K562 (cell line): ENCODE measurements around the gene CRY2. TPM values are rescaled to one million over a fixed set of nuclear protein-coding genes. Genes with fewer than 3 reads are reported as not detected.

Source experiments
- ATAC-seq: fragments of 200-7000 bp; cut with Tn5 transposase; 3 replicates; pipeline ENCODE4 v1.9.1; 2020; ENCODE audit warnings: moderate library complexity
- BruUV-seq: library from RNA; stranded (reverse); fragments of 400-500 nt; replicated peaks from 2 replicates; lab custom pipeline; 2021; lab: Mats Ljungman, UMichigan
- CTCF ChIA-PET: fragments of 300-600 bp; formaldehyde crosslinking; extraction: SDS; loops from one replicate; lab custom pipeline; 2021; ENCODE audit warnings: low intra/inter-chr PET ratio; lab: Yijun Ruan, JAX
- POLR2A ChIA-PET: fragments of 300-600, 350-650 bp; sonication (Branson Sonifier 250); formaldehyde crosslinking; extraction: SDS; loops from one replicate; lab custom pipeline; 2021; ENCODE audit warnings: antibody characterized with exemption, inconsistent platforms; lab: Yijun Ruan, JAX
- DNase-seq, 4 experiments: peaks; one replicate each; pipeline versions ENCODE4 v3.0.0 to v3.0.0-alpha.2; 2011 to 2018; ENCODE audit warnings: low spot score in 3 of 4, mixed read lengths in 3 of 4; ENCODE audit errors: extremely low read depth in 1 of 4
- FAIRE-seq: peaks from 2 replicates; lab custom pipeline; 2011; peaks lifted over from hg19 to GRCh38; lab: Jason Lieb, UNC
- H2AFZ ChIP-seq: 2 replicates; pipeline ENCODE4 v1.6.0; 2011; ENCODE audit warnings: low read depth, low read length, control low read depth, inconsistent platforms
- H3K27ac ChIP-seq: fragments of 200-600 bp; 3 replicates; pipeline ENCODE4 v1.8.0; 2011; ENCODE audit warnings: low read depth, mild to moderate bottlenecking, control low read depth, inconsistent platforms, low read length, moderate library complexity, mixed read lengths; ENCODE audit errors: extremely low read depth
- H3K27me3 ChIP-seq, 2 experiments: fragments of 300-600 bp in 1 of 2; 2 replicates in 1 of 2; 3 replicates in 1 of 2; pipeline versions ENCODE4 v1.6.0 to v1.8.0; 2011; ENCODE audit warnings: inconsistent platforms in 2 of 2, low read length in 2 of 2, mild to moderate bottlenecking in 1 of 2, mixed read lengths in 1 of 2, moderate library complexity in 1 of 2; ENCODE audit not compliant: control insufficient read depth in 2 of 2, insufficient read depth in 2 of 2
- H3K36me3 ChIP-seq: fragments of 300-600 bp; 3 replicates; pipeline ENCODE4 v1.8.0; 2011; ENCODE audit warnings: mild to moderate bottlenecking, low read length, inconsistent platforms; ENCODE audit not compliant: control insufficient read depth, insufficient read depth
- H3K4me1 ChIP-seq, 2 experiments: fragments of 200-600 bp in 1 of 2; replicated peaks in 1 of 2; 2 replicates in 1 of 2; 3 replicates in 1 of 2; pipeline versions ENCODE4 v1.5.1 to v1.8.0; 2011; ENCODE audit warnings: inconsistent platforms in 2 of 2, low read length in 2 of 2, mild to moderate bottlenecking in 1 of 2, mixed read lengths in 1 of 2, moderate library complexity in 1 of 2; ENCODE audit not compliant: control insufficient read depth in 2 of 2, insufficient read depth in 2 of 2
- H3K4me2 ChIP-seq: 2 replicates; pipeline ENCODE4 v1.6.1; 2011; ENCODE audit warnings: low read length, control low read depth, inconsistent platforms, mixed read lengths; ENCODE audit not compliant: insufficient read depth
- H3K4me3 ChIP-seq: fragments of 200-600 bp; sonication (generic), shearing (Covaris generic); 2 replicates; pipeline ENCODE4 v1.5.1; 2016; ENCODE audit warnings: control low read depth, inconsistent platforms
- H3K79me2 ChIP-seq: fragments of 200-600 bp; 3 replicates; pipeline ENCODE4 v1.8.0; 2011; ENCODE audit warnings: low read length, inconsistent platforms; ENCODE audit not compliant: control insufficient read depth, insufficient read depth
- H3K9ac ChIP-seq, 2 experiments: 2 replicates each; pipeline versions ENCODE4 v1.6.0 to v1.6.1; 2011; ENCODE audit warnings: low read depth in 2 of 2, low read length in 2 of 2, control low read depth in 1 of 2, inconsistent platforms in 1 of 2, mild to moderate bottlenecking in 1 of 2, mixed read lengths in 1 of 2; ENCODE audit not compliant: insufficient read depth in 1 of 2
- H3K9me1 ChIP-seq: one replicate; pipeline ENCODE4 v1.6.0; 2011; ENCODE audit warnings: inconsistent platforms, mild to moderate bottlenecking, low read length, moderate library complexity; ENCODE audit not compliant: control insufficient read depth, insufficient read depth
- H3K9me3 ChIP-seq: replicated peaks from 2 replicates; pipeline ENCODE4 v1.5.1; 2011; ENCODE audit warnings: low read depth, low read length, inconsistent platforms; ENCODE audit not compliant: control insufficient read depth, insufficient read depth
- H4K20me1 ChIP-seq: replicated peaks from 2 replicates; pipeline ENCODE4 v1.6.1; 2011; ENCODE audit warnings: low read length, inconsistent platforms, mixed read lengths; ENCODE audit not compliant: control insufficient read depth, insufficient read depth
- BRD4 ChIP-seq: fragments of 200-600 bp; sonication (generic); IDR thresholded peaks from 2 replicates; pipeline ENCODE4 v1.6.1; 2017; ENCODE audit warnings: inconsistent platforms
- CBX1 ChIP-seq: sonication (generic); IDR thresholded peaks from 2 replicates; pipeline ENCODE4 v1.6.1; 2016; ENCODE audit warnings: antibody characterized with exemption, low read depth, mild to moderate bottlenecking
- CBX2 ChIP-seq: fragments of 200-600 bp; sonication (generic); IDR thresholded peaks from one replicate; pipeline ENCODE4 v1.6.1; 2012; ENCODE audit warnings: mild to moderate bottlenecking, low read length, inconsistent platforms; ENCODE audit not compliant: insufficient read depth, poor library complexity, severe bottlenecking
- CHCHD3 ChIP-seq: fragments of 250-450 bp; sonication (Bioruptor Pico); IDR thresholded peaks from 2 replicates; pipeline ENCODE4 v2.1.2; 2022; ENCODE audit warnings: mild to moderate bottlenecking
- ESRRB ChIP-seq: fragments of 250-450 bp; sonication (Bioruptor Pico); IDR thresholded peaks from 2 replicates; pipeline ENCODE4 v1.5.0; 2020; ENCODE audit warnings: mild to moderate bottlenecking, moderate library complexity, borderline replicate concordance
- HCFC1 ChIP-seq: IDR thresholded peaks from 2 replicates; pipeline ENCODE4 v1.6.1; 2012; ENCODE audit warnings: low read depth, low read length, improper control_type of control experiment
- HDAC2 ChIP-seq: fragments of 450-650 bp; IDR thresholded peaks from 2 replicates; pipeline ENCODE4 v1.6.1; 2016; ENCODE audit warnings: mild to moderate bottlenecking
- JUND ChIP-seq, 2 experiments: IDR thresholded peaks; 2 replicates in 1 of 2; 3 replicates in 1 of 2; pipeline ENCODE4 v1.6.1; 2011; ENCODE audit warnings: borderline replicate concordance in 2 of 2, low read depth in 2 of 2, low read length in 2 of 2, improper control_type of control experiment in 1 of 2, missing biosample characterization in 1 of 2, missing genetic modification characterization in 1 of 2, missing genetic modification reagents in 1 of 2
- NRF1 ChIP-seq, 2 experiments: fragments of 450-650 bp; IDR thresholded peaks in 1 of 2; conservative IDR thresholded peaks in 1 of 2; 2 replicates each; pipeline ENCODE4 v1.6.1; 2014; ENCODE audit warnings: mild to moderate bottlenecking in 2 of 2
- PHB ChIP-seq: fragments of 250-450 bp; sonication (Bioruptor Pico); IDR thresholded peaks from 2 replicates; pipeline ENCODE4 v1.5.0; 2021
- U2AF1 ChIP-seq: fragments of 200-400 bp; formaldehyde crosslinking; optimal IDR thresholded peaks from 2 replicates; pipeline ENCODE3; 2017; ENCODE audit warnings: mild to moderate bottlenecking, low read depth, low read length, moderate library complexity
- ZBTB1 ChIP-seq: sonication (generic); formaldehyde crosslinking; IDR thresholded peaks from 2 replicates; pipeline ENCODE4 v1.8.1; 2023; ENCODE audit warnings: missing genetic modification reagents, low read depth, mild to moderate bottlenecking, borderline replicate concordance
- ZBTB8A ChIP-seq: fragments of 450-650 bp; IDR thresholded peaks from 2 replicates; pipeline ENCODE4 v1.6.1; 2018; ENCODE audit warnings: mild to moderate bottlenecking, moderate library complexity; ENCODE audit not compliant: partially characterized antibody
- ZNF778 ChIP-seq: fragments of 450-650 bp; formaldehyde crosslinking; IDR thresholded peaks from 2 replicates; pipeline ENCODE4 v1.4.0; 2020; ENCODE audit warnings: mild to moderate bottlenecking, moderate library complexity
- WGBS: fragments of 100-300 bp; shearing (Covaris generic); methylation state at CpG from one replicate; pipeline ENCODE4 v1.1.6; 2016; ENCODE audit warnings: low coverage, mixed read lengths; ENCODE audit not compliant: insufficient coverage; ENCODE audit errors: missing lambda C conversion rate; 5-methylcytosine and 5-hydroxymethylcytosine counted together
- in situ Hi-C: fragments of 300-500 bp; cut with MboI; formaldehyde crosslinking; loops from 4 replicates; pipeline ENCODE4 v1.15.0; 2018; ENCODE audit warnings: inconsistent platforms, mixed read lengths
- intact Hi-C: fragments of 100-400 bp; cut with micrococcal nuclease; formaldehyde crosslinking; loops from 2 replicates; pipeline ENCODE4 v1.14.2; 2022
- polyA plus RNA-seq, 8 experiments: library from polyadenylated mRNA; depleted of rRNA in 4 of 8; stranded (reverse) in 5 of 8; unstranded in 3 of 8; fragments of >200 nt; fragmentation: Nextera tagmentation in 2 of 8; fragmentation: Illumina TruSeq in 1 of 8; extraction: Ambion mirVana in 2 of 8; extraction: Trizol in 1 of 8; gene quantifications; 2 replicates each; pipeline versions ENCODE4 v1.2.1 to v1.2.3, GENCODE V29; 2011 to 2014; ENCODE audit warnings: inconsistent platforms in 1 of 8, missing spikeins in 1 of 8
- total RNA-seq, 7 experiments: library from RNA; depleted of rRNA in 6 of 7; stranded (reverse); fragments of >200 nt in 6 of 7; fragmentation: Illumina TruSeq in 2 of 7; extraction: Trizol in 2 of 7; gene quantifications; 2 replicates each; pipeline versions ENCODE4 v1.2.1 to v1.2.3, GENCODE V29; 2011 to 2021; ENCODE audit warnings: low replicate concordance in 1 of 7
- TF ChIP-seq, protein P1 (sequence below): fragments of 150-350 bp; conservative IDR thresholded peaks from 2 replicates; pipeline ENCODE4 v1.6.1; 2014; ENCODE audit warnings: low read length
- TF ChIP-seq, protein P2 (sequence below), 2 experiments: IDR thresholded peaks in 1 of 2; conservative IDR thresholded peaks in 1 of 2; 2 replicates each; pipeline ENCODE4 v1.6.1; 2016; ENCODE audit warnings: low read depth in 2 of 2, mild to moderate bottlenecking in 1 of 2, missing compliant biosample characterization in 1 of 2, missing genetic modification characterization in 1 of 2, moderate library complexity in 1 of 2

CRY2 gene
- total and polyA plus RNA-seq, 9 of the 15 experiments (the other 6 are each of a cell fraction or from before 2014, with no cell fraction given): 2.3 to 23.9 (median 14.8) TPM

DNA sequence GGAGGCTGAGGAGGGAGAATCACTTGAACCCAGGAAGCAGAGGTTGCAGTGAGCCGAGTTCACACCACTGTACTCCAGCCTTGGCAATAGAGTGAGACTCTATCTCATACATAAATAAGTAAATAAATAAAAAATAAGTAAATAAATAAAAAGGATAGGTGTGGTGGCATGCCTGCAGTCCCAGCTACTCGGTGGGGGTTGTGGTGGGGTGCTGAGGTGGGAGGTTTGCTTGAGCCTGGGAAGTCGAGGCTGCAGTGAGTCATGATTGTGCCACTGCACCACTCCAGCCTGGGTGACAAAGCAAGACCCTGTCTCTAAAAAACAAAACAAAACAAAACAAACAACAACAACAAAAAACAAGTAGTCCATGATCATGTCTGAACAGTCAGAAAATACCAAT lies 78.3 kb downstream of the CRY2 start (continued):
- TF ChIP-seq ZBTB1 (CRISPR knock-in tag) (no peak), CBX1 (no peak), NRF1 (conservative IDR thresholded peaks at IDR 0.05 in 1 of 2, IDR thresholded peaks at IDR 0.05 in 1 of 2) (no peak), BRD4 (no peak), JUND (IDR thresholded peaks at IDR 0.05; ENCODE audit: borderline replicate concordance, low read depth, low read length) (no peak), JUND (tag; IDR thresholded peaks at IDR 0.05; ENCODE audit: borderline replicate concordance, low read depth, low read length) (no peak), U2AF1 (no peak)
- TF ChIP-seq, protein P1, sequence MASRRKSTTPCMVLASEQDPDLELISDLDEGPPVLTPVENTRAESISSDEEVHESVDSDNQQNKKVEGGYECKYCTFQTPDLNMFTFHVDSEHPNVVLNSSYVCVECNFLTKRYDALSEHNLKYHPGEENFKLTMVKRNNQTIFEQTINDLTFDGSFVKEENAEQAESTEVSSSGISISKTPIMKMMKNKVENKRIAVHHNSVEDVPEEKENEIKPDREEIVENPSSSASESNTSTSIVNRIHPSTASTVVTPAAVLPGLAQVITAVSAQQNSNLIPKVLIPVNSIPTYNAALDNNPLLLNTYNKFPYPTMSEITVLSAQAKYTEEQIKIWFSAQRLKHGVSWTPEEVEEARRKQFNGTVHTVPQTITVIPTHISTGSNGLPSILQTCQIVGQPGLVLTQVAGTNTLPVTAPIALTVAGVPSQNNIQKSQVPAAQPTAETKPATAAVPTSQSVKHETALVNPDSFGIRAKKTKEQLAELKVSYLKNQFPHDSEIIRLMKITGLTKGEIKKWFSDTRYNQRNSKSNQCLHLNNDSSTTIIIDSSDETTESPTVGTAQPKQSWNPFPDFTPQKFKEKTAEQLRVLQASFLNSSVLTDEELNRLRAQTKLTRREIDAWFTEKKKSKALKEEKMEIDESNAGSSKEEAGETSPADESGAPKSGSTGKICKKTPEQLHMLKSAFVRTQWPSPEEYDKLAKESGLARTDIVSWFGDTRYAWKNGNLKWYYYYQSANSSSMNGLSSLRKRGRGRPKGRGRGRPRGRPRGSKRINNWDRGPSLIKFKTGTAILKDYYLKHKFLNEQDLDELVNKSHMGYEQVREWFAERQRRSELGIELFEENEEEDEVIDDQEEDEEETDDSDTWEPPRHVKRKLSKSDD: no peak

DNA sequence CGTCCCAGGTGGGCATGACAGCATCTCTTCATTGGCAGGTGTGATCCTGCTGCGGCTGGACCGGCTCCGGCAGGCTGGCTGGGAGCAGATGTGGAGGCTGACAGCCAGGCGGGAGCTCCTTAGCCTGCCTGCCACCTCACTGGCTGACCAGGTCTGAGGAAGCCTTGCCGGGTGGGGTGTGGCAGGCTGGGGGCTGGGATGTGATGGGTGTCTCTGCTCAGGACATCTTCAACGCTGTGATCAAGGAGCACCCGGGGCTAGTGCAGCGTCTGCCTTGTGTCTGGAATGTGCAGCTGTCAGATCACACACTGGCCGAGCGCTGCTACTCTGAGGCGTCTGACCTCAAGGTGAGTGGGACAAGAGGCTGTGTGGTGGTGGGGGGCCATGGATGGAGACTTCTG lies 78.7 kb downstream of the CRY2 start:
- H3K9me1 ChIP-seq: no peaks in the 10 kb centered on the region
- H3K36me3 ChIP-seq: peaks cover 9% of the 10 kb centered on the region; the same call in 1 of the 3 replicates
- DNase-seq: no peak
- H3K9ac ChIP-seq: no peak overlapping the region
- H3K4me1 ChIP-seq: peaks cover 10 to 68% of the 10 kb centered on the region in 2 experiments; a peak in 4 of 5 replicates
- H3K27ac ChIP-seq: no peak overlapping the region
- in situ Hi-C loops: no loop called here
- no peak overlapping the region for H2AFZ ChIP-seq
- intact Hi-C loops: no loop called here
- ATAC-seq: no peak
- POLR2A ChIA-PET: interaction anchor here (0.7 to 1.8 kb wide), 5 partner anchors 8 to 317 kb away, joined by 3 to 6 read pairs (median 4); no protein-coding TSS in a partner anchor
- H3K9me3 ChIP-seq: no peaks in the 10 kb centered on the region
- no TSS peak for BruUV-seq
- H3K79me2 ChIP-seq: peaks cover 4% of the 10 kb centered on the region; the same call in 2 of the 3 replicates
- no peaks in the 10 kb centered on the region for H3K27me3 ChIP-seq
- no peak overlapping the region for H3K4me3 ChIP-seq
- no peak overlapping the region for H3K4me2 ChIP-seq
- no peaks in the 10 kb centered on the region; the same call in none of the 2 replicates for H4K20me1 ChIP-seq
- CTCF ChIA-PET: no interaction called here
- 47% methylated on average over 10 of the region's 12 CpGs for WGBS
- FAIRE-seq: no peak
- no peak for TF ChIP-seq HDAC2
- no peak for TF ChIP-seq ZNF778 (CRISPR knock-in tag)
- TF ChIP-seq CHCHD3 (CRISPR knock-in tag): no peak
- TF ChIP-seq CBX2: no peak
- TF ChIP-seq HCFC1: no peak
- TF ChIP-seq PHB (CRISPR knock-in tag): no peak
- TF ChIP-seq ZBTB8A: no peak
- no peak for TF ChIP-seq ESRRB (CRISPR knock-in tag)
- TF ChIP-seq, protein P2, sequence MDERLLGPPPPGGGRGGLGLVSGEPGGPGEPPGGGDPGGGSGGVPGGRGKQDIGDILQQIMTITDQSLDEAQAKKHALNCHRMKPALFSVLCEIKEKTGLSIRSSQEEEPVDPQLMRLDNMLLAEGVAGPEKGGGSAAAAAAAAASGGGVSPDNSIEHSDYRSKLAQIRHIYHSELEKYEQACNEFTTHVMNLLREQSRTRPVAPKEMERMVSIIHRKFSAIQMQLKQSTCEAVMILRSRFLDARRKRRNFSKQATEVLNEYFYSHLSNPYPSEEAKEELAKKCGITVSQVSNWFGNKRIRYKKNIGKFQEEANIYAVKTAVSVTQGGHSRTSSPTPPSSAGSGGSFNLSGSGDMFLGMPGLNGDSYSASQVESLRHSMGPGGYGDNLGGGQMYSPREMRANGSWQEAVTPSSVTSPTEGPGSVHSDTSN (CRISPR knock-in tag; IDR thresholded peaks at IDR 0.05; ENCODE audit: low read depth): no peak
- TF ChIP-seq, protein P2 (tag; conservative IDR thresholded peaks at IDR 0.05; ENCODE audit: low read depth): no peak
